SK-N-MC (cell line): ENCODE data around the gene IFI30.
A peak's percentile ranks its signal among the peaks of the same experiment; 100 is the strongest.

Source experiments
- DNase-seq: peaks from one replicate; pipeline ENCODE4 v3.0.0-alpha.2; 2011; ENCODE audit warnings: low read depth, low spot score
- H3K27ac ChIP-seq: fragments of 200-600 bp; sonication (generic); 2 replicates; pipeline ENCODE4 v1.5.1; 2016; ENCODE audit warnings: mixed run types
- H3K36me3 ChIP-seq: fragments of 200-600 bp; sonication (generic); 2 replicates; pipeline ENCODE4 v1.6.1; 2017; ENCODE audit warnings: antibody characterized with exemption, low read length, mixed read lengths; ENCODE audit not compliant: insufficient read depth
- H3K4me3 ChIP-seq: fragments of 200-600 bp; sonication (generic); 2 replicates; pipeline ENCODE4 v1.5.1; 2016
- H3K9ac ChIP-seq: fragments of 200-600 bp; sonication (generic); 2 replicates; pipeline ENCODE4 v1.8.0; 2017; ENCODE audit warnings: mixed run types, mixed read lengths; ENCODE audit not compliant: insufficient read length
- H3K9me3 ChIP-seq: fragments of 200-600 bp; sonication (generic); 2 replicates; pipeline ENCODE4 v1.6.1; 2017; ENCODE audit warnings: low read depth, mild to moderate bottlenecking, antibody characterized with exemption, low read length, moderate library complexity, mixed read lengths
- EZH2 ChIP-seq: fragments of 200-600 bp; sonication (generic); IDR thresholded peaks from one replicate; pipeline ENCODE4 v1.6.1; 2017; ENCODE audit warnings: antibody characterized with exemption
- FOXP2 ChIP-seq: optimal IDR thresholded peaks from 2 replicates; pipeline ENCODE3; 2011; ENCODE audit warnings: mild to moderate bottlenecking, moderate library complexity; ENCODE audit not compliant: insufficient read depth; ENCODE audit errors: extremely low read length, control extremely low read depth
- POLR2AphosphoS5 ChIP-seq: IDR thresholded peaks from 2 replicates; pipeline ENCODE4 v1.6.1; 2012; ENCODE audit warnings: mild to moderate bottlenecking, low read depth, low read length, borderline replicate concordance

IFI30 gene

GRCh38 chr19:18160971-18161635 is 12.5 kb upstream of the IFI30 start:
- Histone ChIP-seq H3K4me3 (peak overlapping the region; percentile 63), H3K27ac (no peak overlapping the region), H3K36me3 (peaks cover 21% of the 10 kb centered on the region; the same call in 1 of the 2 replicates), H3K9me3 (no peaks in the 10 kb centered on the region), H3K9ac (peak overlapping the region; percentile 68)
- TF ChIP-seq POLR2AphosphoS5 = no peak
- DNase-seq = no peak

- Histone ChIP-seq H3K9ac (no peak overlapping the region), H3K9me3 (no peaks in the 10 kb centered on the region), H3K36me3 (peaks cover 23% of the 10 kb centered on the region; the same call in 1 of the 2 replicates), H3K27ac (no peak overlapping the region), H3K4me3 (peak overlapping the region; percentile 38; the same call in 1 of the 2 replicates)
- TF ChIP-seq FOXP2 (no peak), EZH2 (no peak), POLR2AphosphoS5 (no peak)
- DNase-seq = no peak
These were observed 12.0 kb upstream of the IFI30 start for GRCh38 chr19:18161636-18162002.

DNA sequence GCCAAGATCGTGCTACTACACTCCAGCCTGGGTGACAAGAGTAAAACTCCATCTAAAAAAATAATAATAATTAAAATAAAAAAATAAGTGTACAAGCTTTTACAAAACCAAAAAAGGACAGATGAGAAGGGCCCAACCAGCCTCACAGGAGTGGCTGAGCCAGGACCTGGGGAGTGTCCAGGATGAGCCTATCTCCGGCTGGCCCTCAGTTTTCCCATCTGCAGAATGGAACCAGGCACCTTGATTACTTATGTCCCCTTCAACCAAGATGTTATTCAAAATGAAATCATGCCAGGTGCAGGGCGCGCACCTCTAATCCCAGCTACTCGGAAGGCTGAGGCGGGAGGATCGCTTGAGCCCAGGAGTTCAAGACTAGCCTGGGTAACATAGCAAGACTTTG is 9.5 kb upstream of the IFI30 start:
- Histone ChIP-seq H3K9me3 (no peaks in the 10 kb centered on the region), H3K9ac (no peak overlapping the region), H3K27ac (no peak overlapping the region), H3K36me3 (peaks cover 23% of the 10 kb centered on the region; the same call in 1 of the 2 replicates), H3K4me3 (no peak overlapping the region)
- DNase-seq = no peak
- TF ChIP-seq POLR2AphosphoS5 (no peak), FOXP2 (no peak), EZH2 (no peak)

DNA sequence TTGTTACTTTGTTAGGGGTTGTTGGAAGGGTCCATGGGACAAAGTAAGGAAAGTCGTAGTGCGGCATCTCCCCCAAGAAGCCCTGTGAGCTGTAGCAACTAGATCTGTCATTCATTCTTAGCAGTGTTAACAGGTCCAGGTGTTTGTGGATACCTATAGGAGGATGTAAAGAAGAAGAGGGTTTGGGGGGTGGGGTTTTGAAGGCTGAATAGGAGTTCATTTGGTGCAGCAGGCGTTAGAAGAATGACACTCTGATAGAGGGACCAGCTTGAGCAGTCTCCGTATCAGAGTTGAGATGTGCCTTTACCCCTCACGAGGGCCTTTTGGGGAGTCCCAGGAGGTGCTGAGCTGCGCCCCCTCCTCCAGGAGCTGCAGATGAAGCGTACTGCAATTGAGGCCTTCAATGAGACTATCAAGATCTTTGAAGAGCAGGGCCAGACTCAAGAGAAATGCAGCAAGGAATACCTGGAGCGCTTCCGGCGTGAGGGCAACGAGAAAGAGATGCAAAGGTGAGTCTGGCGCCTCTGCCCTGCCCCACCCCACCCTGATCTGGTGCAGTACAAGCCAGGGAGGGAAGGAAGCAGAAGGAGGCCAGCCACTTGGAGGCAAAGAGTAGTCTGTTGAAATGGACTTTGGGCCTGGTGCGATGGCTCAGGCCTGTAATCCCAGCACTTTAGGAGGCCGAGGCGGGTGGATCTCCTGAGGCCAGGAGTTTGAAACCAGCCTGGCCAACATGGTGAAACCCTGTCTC is 7.6 kb upstream of the IFI30 start:
- Histone ChIP-seq H3K9me3 (no peaks in the 10 kb centered on the region), H3K27ac (no peak overlapping the region), H3K9ac (no peak overlapping the region), H3K36me3 (peaks cover 26% of the 10 kb centered on the region; the same call in 1 of the 2 replicates), H3K4me3 (no peak overlapping the region)
- no peak for TF ChIP-seq POLR2AphosphoS5
- no peak for TF ChIP-seq FOXP2
- TF ChIP-seq EZH2 = no peak
- no peak for DNase-seq

DNA sequence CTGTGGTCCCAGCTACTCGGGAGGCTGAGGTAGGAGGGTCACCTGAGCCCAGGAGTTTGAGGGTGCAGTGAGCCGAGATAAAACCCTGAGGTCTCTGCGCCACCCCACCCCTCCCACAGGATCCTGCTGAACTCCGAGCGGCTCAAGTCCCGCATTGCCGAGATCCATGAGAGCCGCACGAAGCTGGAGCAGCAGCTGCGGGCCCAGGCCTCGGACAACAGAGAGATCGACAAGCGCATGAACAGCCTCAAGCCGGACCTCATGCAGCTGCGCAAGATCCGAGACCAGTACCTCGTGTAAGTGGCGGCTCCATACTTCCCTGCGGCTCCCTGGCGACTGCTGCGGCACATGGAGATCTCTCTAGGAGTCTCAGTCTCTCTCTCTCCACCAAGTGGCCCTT is 6.6 kb upstream of the IFI30 start:
- DNase-seq = no peak
- H3K4me3 ChIP-seq = no peak overlapping the region
- TF ChIP-seq POLR2AphosphoS5 (no peak), FOXP2 (no peak), EZH2 (no peak)
- H3K9ac ChIP-seq = no peak overlapping the region
- peaks cover 24% of the 10 kb centered on the region; the same call in 1 of the 2 replicates for H3K36me3 ChIP-seq
- no peak overlapping the region for H3K27ac ChIP-seq
- H3K9me3 ChIP-seq = no peaks in the 10 kb centered on the region

DNA sequence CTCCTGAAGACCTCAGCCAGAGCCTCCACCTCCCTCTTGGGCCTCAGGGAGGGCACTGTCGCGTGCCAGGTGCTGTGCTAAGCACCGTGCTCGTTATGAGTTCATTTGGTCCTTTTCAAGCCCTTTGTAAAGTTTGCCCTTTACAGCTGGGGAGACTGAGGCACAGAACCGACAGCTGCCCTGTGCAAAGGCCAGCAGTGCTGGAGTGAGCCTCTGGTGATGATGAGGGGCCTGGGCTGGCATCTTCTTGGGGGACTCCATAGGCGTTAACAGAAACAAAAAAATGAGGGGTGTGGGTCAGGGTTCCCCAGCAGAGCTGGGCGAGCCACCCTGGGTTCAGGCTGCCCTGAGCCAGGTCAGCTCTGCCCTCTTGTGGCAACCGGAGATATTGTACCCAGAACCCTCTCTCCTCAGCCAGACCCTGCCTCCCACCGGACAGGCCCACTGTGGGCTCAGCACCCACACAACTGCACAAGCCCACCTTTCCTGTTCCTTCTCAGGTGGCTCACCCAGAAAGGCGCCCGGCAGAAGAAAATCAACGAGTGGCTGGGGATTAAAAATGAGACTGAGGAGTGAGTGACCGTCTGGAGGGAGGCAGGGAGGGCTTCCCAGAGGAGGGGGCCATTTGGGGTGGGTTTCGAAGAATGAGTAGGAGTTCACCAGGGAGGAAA is 5.5 kb upstream of the IFI30 start:
- Histone ChIP-seq H3K9me3 (no peaks in the 10 kb centered on the region), H3K27ac (no peak overlapping the region), H3K9ac (no peak overlapping the region), H3K4me3 (no peak overlapping the region), H3K36me3 (peaks cover 15% of the 10 kb centered on the region; the same call in 1 of the 2 replicates)
- no peak for DNase-seq
- no peak for TF ChIP-seq EZH2
- TF ChIP-seq POLR2AphosphoS5 = no peak
- TF ChIP-seq FOXP2 = no peak

DNA sequence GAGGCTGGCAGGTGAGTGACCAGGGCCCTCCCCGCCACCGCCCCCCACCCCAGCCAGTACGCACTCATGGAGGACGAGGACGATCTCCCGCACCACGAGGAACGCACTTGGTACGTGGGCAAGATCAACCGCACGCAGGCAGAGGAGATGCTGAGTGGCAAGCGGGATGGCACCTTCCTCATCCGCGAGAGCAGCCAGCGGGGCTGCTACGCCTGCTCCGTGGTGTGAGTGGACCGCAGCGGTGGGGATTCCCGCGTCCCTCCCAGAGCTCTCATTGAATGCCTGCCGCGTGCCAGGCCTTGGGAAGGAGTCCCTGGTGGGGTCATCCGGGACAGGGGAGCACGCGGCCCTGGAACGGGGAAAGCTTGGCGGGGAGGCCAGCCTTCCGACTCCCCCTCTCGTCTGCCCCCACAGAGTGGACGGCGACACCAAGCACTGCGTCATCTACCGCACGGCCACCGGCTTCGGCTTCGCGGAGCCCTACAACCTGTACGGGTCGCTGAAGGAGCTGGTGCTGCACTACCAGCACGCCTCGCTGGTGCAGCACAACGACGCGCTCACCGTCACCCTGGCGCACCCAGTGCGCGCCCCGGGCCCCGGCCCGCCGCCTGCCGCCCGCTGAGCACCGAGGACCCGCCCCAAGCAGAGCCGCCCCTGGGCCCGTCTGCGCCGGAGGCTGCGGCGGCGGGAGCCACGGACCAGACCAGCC is 4.8 kb upstream of the IFI30 start:
- no peak for DNase-seq
- no peak overlapping the region for H3K4me3 ChIP-seq
- TF ChIP-seq POLR2AphosphoS5 = no peak
- no peak for TF ChIP-seq FOXP2
- TF ChIP-seq EZH2 = no peak
- H3K9me3 ChIP-seq = no peaks in the 10 kb centered on the region
- H3K9ac ChIP-seq = no peak overlapping the region
- H3K27ac ChIP-seq = no peak overlapping the region
- H3K36me3 ChIP-seq = peaks cover 13% of the 10 kb centered on the region; the same call in 1 of the 2 replicates
